Spleen (tissue), 13 donors: ENCODE measurements around the gene IL24. TPM values are rescaled to one million over a fixed set of nuclear protein-coding genes. Genes with fewer than 3 reads are reported as not detected.
A peak's percentile ranks its signal among the peaks of the same experiment; 100 is the strongest.
"Not testable (repeated sequence)": the region's sequence is repeated elsewhere in the genome, so short reads cannot be mapped to it uniquely, and the experiment has no call there.

Experiments used
- DNase-seq: peaks from one replicate; pipeline ENCODE4 v3.0.0-alpha.2; 2020
- H3K27ac ChIP-seq, 8 donors: fragments of 200-600 bp; sonication (generic) in 7 of 8; 1 replicate in 4 of 8; 2 replicates in 4 of 8; pipeline versions ENCODE4 v1.5.0 to v1.8.0; 2016 to 2021; ENCODE audit warnings: inconsistent platforms in 4 of 8, mild to moderate bottlenecking in 4 of 8, moderate library complexity in 1 of 8
- H3K27me3 ChIP-seq, 7 donors: fragments of 200-600 bp; sonication (generic) in 6 of 7; replicated peaks in 1 of 7; 1 replicate in 4 of 7; 2 replicates in 3 of 7; pipeline versions ENCODE4 v1.5.0 to v1.8.0; 2016 to 2021; ENCODE audit warnings: inconsistent platforms in 3 of 7, mild to moderate bottlenecking in 1 of 7
- H3K36me3 ChIP-seq, 6 donors: fragments of 200-600 bp; sonication (generic) in 5 of 6; 1 replicate in 4 of 6; 2 replicates in 2 of 6; pipeline versions ENCODE4 v1.5.0 to v1.8.0; 2016 to 2021; ENCODE audit warnings: inconsistent platforms in 2 of 6
- H3K4me1 ChIP-seq, 6 donors: fragments of 200-600 bp; sonication (generic) in 5 of 6; 1 replicate in 3 of 6; 2 replicates in 3 of 6; pipeline versions ENCODE4 v1.5.0 to v1.8.0; 2016 to 2021; ENCODE audit warnings: inconsistent platforms in 3 of 6
- H3K4me3 ChIP-seq, 8 donors: fragments of 200-600 bp; sonication (generic) in 7 of 8; 1 replicate in 4 of 8; 2 replicates in 4 of 8; pipeline versions ENCODE4 v1.5.0 to v1.8.0; 2016 to 2021; ENCODE audit warnings: inconsistent platforms in 4 of 8, mild to moderate bottlenecking in 4 of 8, moderate library complexity in 2 of 8
- H3K9me3 ChIP-seq, 8 donors: fragments of 200-600 bp; sonication (generic) in 7 of 8; 1 replicate in 4 of 8; 2 replicates in 4 of 8; pipeline versions ENCODE4 v1.5.0 to v1.8.0; 2016 to 2021; ENCODE audit warnings: inconsistent platforms in 4 of 8
- CTCF ChIP-seq, 11 experiments: fragments of 200-600 bp in 7 of 11; fragments of 450-650 bp in 4 of 11; sonication (generic) in 4 of 11; IDR thresholded peaks in 8 of 11; conservative IDR thresholded peaks in 3 of 11; 1 replicate in 7 of 11; 2 replicates in 4 of 11; pipeline versions ENCODE4 v1.4.0 to v1.8.0; 2016 to 2021; ENCODE audit warnings: antibody characterized with exemption in 11 of 11, inconsistent platforms in 4 of 11, mild to moderate bottlenecking in 1 of 11
- POLR2A ChIP-seq, 3 donors: fragments of 450-650 bp; IDR thresholded peaks; one replicate each; pipeline ENCODE4 v1.5.1; 2017; ENCODE audit warnings: antibody characterized with exemption in 3 of 3, mild to moderate bottlenecking in 1 of 3
- POLR2AphosphoS5 ChIP-seq, 3 donors: sonication (generic); formaldehyde crosslinking; IDR thresholded peaks; one replicate each; pipeline ENCODE4 v1.5.1; 2017; ENCODE audit warnings: antibody characterized with exemption in 3 of 3
- WGBS, 5 donors: extraction: QIAGEN DNeasy Blood & Tissue Kit in 3 of 5; methylation state at CpG; one replicate each; pipeline versions ENCODE4 v1.1.5 to v1.1.7; 2013 to 2018; 5-methylcytosine and 5-hydroxymethylcytosine counted together
- intact Hi-C: fragments of 100-400 bp; cut with DNase I; formaldehyde crosslinking; loops from one replicate; pipeline ENCODE4 v1.15.0; 2023; ENCODE audit warnings: low total_unique reads
- long read RNA-seq, 2 donors: transcript quantifications; one replicate each; lab custom pipeline, GENCODE V29; 2026
- polyA plus RNA-seq, 3 donors: library from polyadenylated mRNA; stranded (reverse); fragments of 200-250 nt; gene quantifications; one replicate each; pipeline ENCODE4 v1.2.1, GENCODE V29; 2013
- total RNA-seq, 7 donors: library from RNA; depleted of rRNA in 3 of 7; stranded (reverse); fragments of >200 nt in 3 of 7; fragmentation: NEBNext Ultra II Directional in 4 of 7; extraction: Animal tissue kit (Norgen Biotek cat#: 25700) in 4 of 7; gene quantifications; one replicate each; pipeline versions ENCODE4 v1.1.0 to v1.2.1, GENCODE V29; 2016 to 2021
- donor health status: healthy with polysubstance abuse.
- donor health status: DM: no; HTN: no; CAD: no; lungs with moderate emphysema.
- donor health status: DM: no; HTN: no; CAD: no.
- donor health status: Bipolar disorder and iron deficiency.
- donor health status: healthy.
- donor health status: DM: no; HTN: no; CAD: no.
- donor health status: DM: yes; HTN: yes; CAD: no.

The IL24 gene, protein sequence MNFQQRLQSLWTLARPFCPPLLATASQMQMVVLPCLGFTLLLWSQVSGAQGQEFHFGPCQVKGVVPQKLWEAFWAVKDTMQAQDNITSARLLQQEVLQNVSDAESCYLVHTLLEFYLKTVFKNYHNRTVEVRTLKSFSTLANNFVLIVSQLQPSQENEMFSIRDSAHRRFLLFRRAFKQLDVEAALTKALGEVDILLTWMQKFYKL
- total RNA-seq (under 1 TPM in 2 of 7 donors, not detected in 5; 0.30 to 0.34 TPM), polyA plus RNA-seq (1 to 10 TPM; 1.2 to 2.0 (median 1.4) TPM)
- long read RNA-seq, donor 1, partial matches to known transcripts, result 8 of 8 reads
- long read RNA-seq, donor 1, other reads (novel, unspliced or antisense), result 0 of 8 reads
- long read RNA-seq, donor 2, result 0 reads

GRCh38 chr1:206897175-206897574 is at the start of gene IL24:
IL24 (plus strand) TSS chr1:206897443; CDS start chr1:206897833, 390 bp downstream.
- 59 to 85% (median 75%) methylated on average over 4 of the region's 4 CpGs for WGBS, 5 donors
- TF ChIP-seq CTCF (IDR thresholded peaks at IDR 0.05 in 8 of 11, conservative IDR thresholded peaks at IDR 0.05 in 3 of 11) (no peak), POLR2AphosphoS5 (IDR thresholded peaks at IDR 0.05) (no peak), POLR2A (IDR thresholded peaks at IDR 0.05) (no peak)
- Histone ChIP-seq H3K27me3 (no peaks in the 10 kb centered on the region), H3K27ac (peak within 1 kb of the TSS in 6 of 8 donors; percentile 33 to 75 (median 57)), H3K4me1 (peaks cover 0 to 30% (median 9%) of the 10 kb centered on the region in 6 donors), H3K36me3 (peaks cover 0 to 8% (median 0%) of the 10 kb centered on the region in 6 donors), H3K9me3 (no peaks in the 10 kb centered on the region), H3K4me3 (no peak within 1 kb of the TSS)
- intact Hi-C loops, result no loop called here
- no peak for DNase-seq

- intact Hi-C loops, result no loop called here
- no peaks in the 10 kb centered on the region for H3K27me3 ChIP-seq
- WGBS, 5 donors, result 85 to 98% (median 96%) methylated on average over 1 of the region's 1 CpG
These were observed 49.3 kb upstream of the IL24 start for GRCh38 chr1:206847946-206848345.

GRCh38 chr1:206850401-206850800 is 46.8 kb upstream of the IL24 start:
- no peaks in the 10 kb centered on the region for H3K27me3 ChIP-seq
- H3K27ac ChIP-seq, result no peak overlapping the region
- intact Hi-C loops, result no loop called here
- WGBS, 5 donors, result 77 to 90% (median 84%) methylated on average over 2 of the region's 2 CpGs
- no peaks in the 10 kb centered on the region for H3K36me3 ChIP-seq
- H3K4me1 ChIP-seq, result no peaks in the 10 kb centered on the region
- H3K4me3 ChIP-seq, result no peak overlapping the region
- no peak for DNase-seq
- TF ChIP-seq POLR2A (IDR thresholded peaks at IDR 0.05) (no peak), POLR2AphosphoS5 (IDR thresholded peaks at IDR 0.05) (no peak), CTCF (IDR thresholded peaks at IDR 0.05 in 8 of 11, conservative IDR thresholded peaks at IDR 0.05 in 3 of 11) (no peak)
- peaks cover 0 to 11% (median 3%) of the 10 kb centered on the region in 8 donors for H3K9me3 ChIP-seq

More at GRCh38 chr1:206847946-206848345, 49.3 kb upstream of the IL24 start:
- TF ChIP-seq POLR2AphosphoS5 (IDR thresholded peaks at IDR 0.05) (no peak), CTCF (IDR thresholded peaks at IDR 0.05 in 8 of 11, conservative IDR thresholded peaks at IDR 0.05 in 3 of 11) (no peak), POLR2A (IDR thresholded peaks at IDR 0.05) (no peak)
- H3K36me3 ChIP-seq, result no peaks in the 10 kb centered on the region
- H3K4me1 ChIP-seq, result no peaks in the 10 kb centered on the region
- no peak overlapping the region for H3K4me3 ChIP-seq
- no peak for DNase-seq
- H3K9me3 ChIP-seq, result peaks cover 0 to 7% (median 1%) of the 10 kb centered on the region in 8 donors
- no peak overlapping the region for H3K27ac ChIP-seq

- peaks cover 0 to 11% (median 3%) of the 10 kb centered on the region in 8 donors for H3K9me3 ChIP-seq
- no peaks in the 10 kb centered on the region for H3K27me3 ChIP-seq
- 69 to 83% (median 75%) methylated on average over 5 of the region's 5 CpGs for WGBS, 5 donors
- TF ChIP-seq CTCF (IDR thresholded peaks at IDR 0.05 in 8 of 11, conservative IDR thresholded peaks at IDR 0.05 in 3 of 11) (no peak), POLR2A (IDR thresholded peaks at IDR 0.05) (no peak), POLR2AphosphoS5 (IDR thresholded peaks at IDR 0.05) (no peak)
- intact Hi-C loops, result no loop called here
- no peaks in the 10 kb centered on the region for H3K4me1 ChIP-seq
- H3K4me3 ChIP-seq, result no peak overlapping the region
- DNase-seq, result no peak
- H3K27ac ChIP-seq, result no peak overlapping the region
- H3K36me3 ChIP-seq, result no peaks in the 10 kb centered on the region
These were observed 45.8 kb upstream of the IL24 start for GRCh38 chr1:206851341-206852010.

GRCh38 chr1:206852662-206853061 is 44.6 kb upstream of the IL24 start:
- intact Hi-C loops, DNase-seq, H3K36me3 ChIP-seq, H3K4me1 ChIP-seq, H3K27me3 ChIP-seq, H3K27ac ChIP-seq, H3K4me3 ChIP-seq: not testable (repeated sequence)
- 91 to 98% (median 93%) methylated on average over 2 of the region's 2 CpGs for WGBS, 5 donors
- peaks cover 0 to 11% (median 3%) of the 10 kb centered on the region in 8 donors for H3K9me3 ChIP-seq

DNA sequence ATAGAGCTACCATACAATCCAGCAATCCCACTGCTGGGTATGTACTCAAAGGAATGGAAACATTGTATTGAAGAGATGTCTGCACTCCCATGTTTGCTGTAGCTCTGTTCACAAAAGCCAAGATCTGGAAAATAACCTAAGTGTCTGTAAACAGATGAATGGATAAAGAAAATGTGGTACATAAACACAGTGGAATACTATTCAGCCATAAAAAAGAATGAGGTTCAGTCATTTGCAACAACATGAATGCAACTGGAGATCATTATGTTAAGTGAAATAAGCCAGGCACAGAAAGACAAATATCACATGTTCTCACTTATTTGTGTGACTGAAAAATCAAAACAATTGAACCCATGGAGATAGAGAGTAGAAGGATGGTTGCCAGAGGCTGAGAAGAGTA is 43.5 kb upstream of the IL24 start:
- intact Hi-C loops, DNase-seq, H3K4me1 ChIP-seq, H3K27ac ChIP-seq, H3K27me3 ChIP-seq, H3K36me3 ChIP-seq, H3K4me3 ChIP-seq: not testable (repeated sequence)
- H3K9me3 ChIP-seq, result peaks cover 0 to 11% (median 3%) of the 10 kb centered on the region in 8 donors
